ENCODE measurements around the gene CHD6.

DNA sequence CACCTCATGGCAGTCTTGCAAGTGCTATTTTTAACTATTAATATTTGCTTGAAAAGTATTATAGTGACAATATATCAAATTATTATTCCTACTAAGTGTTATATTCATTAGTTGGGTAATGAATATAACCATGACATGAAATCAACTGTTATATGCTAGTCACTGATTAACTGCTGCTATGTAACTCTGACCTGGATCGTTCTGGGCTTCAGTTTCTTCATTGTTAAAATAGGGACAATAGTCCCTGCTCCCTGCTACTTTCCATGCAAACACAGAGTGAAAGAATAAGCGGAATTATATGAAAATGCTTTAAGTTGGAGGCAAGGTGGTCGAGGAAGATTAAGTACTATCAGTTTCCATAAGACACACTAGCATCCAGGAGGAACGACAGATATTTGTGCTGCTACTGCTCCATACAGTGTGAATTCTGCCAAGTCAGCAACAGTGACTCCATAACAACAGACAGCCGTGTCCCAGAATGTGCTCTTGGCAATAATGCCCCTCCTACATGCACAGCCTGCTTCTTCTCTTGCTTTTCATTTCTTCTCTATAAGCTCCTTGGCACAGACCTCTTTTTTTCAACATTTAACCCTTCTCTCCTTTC, 107.2 kb downstream of the CHD6 start:
- TF ChIP-seq, protein P1, sequence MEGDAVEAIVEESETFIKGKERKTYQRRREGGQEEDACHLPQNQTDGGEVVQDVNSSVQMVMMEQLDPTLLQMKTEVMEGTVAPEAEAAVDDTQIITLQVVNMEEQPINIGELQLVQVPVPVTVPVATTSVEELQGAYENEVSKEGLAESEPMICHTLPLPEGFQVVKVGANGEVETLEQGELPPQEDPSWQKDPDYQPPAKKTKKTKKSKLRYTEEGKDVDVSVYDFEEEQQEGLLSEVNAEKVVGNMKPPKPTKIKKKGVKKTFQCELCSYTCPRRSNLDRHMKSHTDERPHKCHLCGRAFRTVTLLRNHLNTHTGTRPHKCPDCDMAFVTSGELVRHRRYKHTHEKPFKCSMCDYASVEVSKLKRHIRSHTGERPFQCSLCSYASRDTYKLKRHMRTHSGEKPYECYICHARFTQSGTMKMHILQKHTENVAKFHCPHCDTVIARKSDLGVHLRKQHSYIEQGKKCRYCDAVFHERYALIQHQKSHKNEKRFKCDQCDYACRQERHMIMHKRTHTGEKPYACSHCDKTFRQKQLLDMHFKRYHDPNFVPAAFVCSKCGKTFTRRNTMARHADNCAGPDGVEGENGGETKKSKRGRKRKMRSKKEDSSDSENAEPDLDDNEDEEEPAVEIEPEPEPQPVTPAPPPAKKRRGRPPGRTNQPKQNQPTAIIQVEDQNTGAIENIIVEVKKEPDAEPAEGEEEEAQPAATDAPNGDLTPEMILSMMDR (conservative IDR thresholded peaks at IDR 0.05 in 1 of 2, IDR thresholded peaks at IDR 0.05 in 1 of 2; ENCODE audit: extremely low read depth in 1 of 2, insufficient read depth in 1 of 2, low read depth in 1 of 2, low read length in 2 of 2) = no peak
- no peak for TF ChIP-seq EZH2 (IDR thresholded peaks at IDR 0.05; ENCODE audit: borderline replicate concordance, low read length)

Measured in mammary epithelial cell (primary cell).